HepG2 (cell line): ENCODE results near the gene ATXN7L3. TPM values are rescaled to one million over a fixed set of nuclear protein-coding genes. Genes with fewer than 3 reads are reported as not detected.
A peak's percentile ranks its signal among the peaks of the same experiment; 100 is the strongest.

ENCODE experiments used
- AHDC1 ChIP-seq: sonication (generic); formaldehyde crosslinking; IDR thresholded peaks from 2 replicates; pipeline ENCODE4 v1.5.1; 2020; ENCODE audit warnings: mild to moderate bottlenecking, missing genetic modification reagents, borderline replicate concordance
- ATF7-NPFF ChIP-seq: sonication (generic); formaldehyde crosslinking; IDR thresholded peaks from 2 replicates; pipeline ENCODE4 v1.8.1; 2023; ENCODE audit warnings: mild to moderate bottlenecking, low read depth, missing genetic modification reagents, moderate library complexity
- MYPOP ChIP-seq: sonication (generic); formaldehyde crosslinking; IDR thresholded peaks from 2 replicates; pipeline ENCODE4 v1.8.1; 2023; ENCODE audit warnings: mild to moderate bottlenecking, moderate library complexity, missing genetic modification reagents
- PRDM15 ChIP-seq: sonication (generic); formaldehyde crosslinking; IDR thresholded peaks from 2 replicates; pipeline ENCODE4 v1.4.0; 2020; ENCODE audit warnings: missing genetic modification reagents
- ZFX ChIP-seq: sonication (generic); formaldehyde crosslinking; IDR thresholded peaks from 2 replicates; pipeline ENCODE4 v1.4.0; 2020; ENCODE audit warnings: mild to moderate bottlenecking, low read depth, missing genetic modification reagents, moderate library complexity
- ZHX2 ChIP-seq, 2 experiments: sonication (generic) in 1 of 2; formaldehyde crosslinking in 1 of 2; IDR thresholded peaks; 2 replicates each; pipeline versions ENCODE4 v1.6.1 to v1.9.0; 2014 to 2022; ENCODE audit warnings: antibody characterized with exemption in 1 of 2, borderline replicate concordance in 1 of 2, inconsistent platforms in 1 of 2, low read depth in 1 of 2, missing genetic modification reagents in 1 of 2
- ZNF253 ChIP-seq: sonication (generic); formaldehyde crosslinking; IDR thresholded peaks from 2 replicates; pipeline ENCODE4 v1.8.0; 2022; ENCODE audit warnings: mild to moderate bottlenecking, missing genetic modification reagents, borderline replicate concordance
- ZNF639 ChIP-seq: conservative IDR thresholded peaks from 2 replicates; pipeline ENCODE4 v1.6.1; 2018; ENCODE audit warnings: missing genetic modification reagents
- polyA plus RNA-seq, 8 experiments: library from polyadenylated mRNA; depleted of rRNA in 3 of 8; stranded (reverse) in 7 of 8; unstranded in 1 of 8; fragments of >200 nt; fragmentation: Illumina TruSeq in 4 of 8; extraction: Trizol in 4 of 8; gene quantifications; 2 replicates each; pipeline versions ENCODE4 v1.2.1 to v1.2.3, GENCODE V29; 2011 to 2016; ENCODE audit warnings: low read depth in 4 of 8, missing spikeins in 1 of 8, mixed read lengths in 1 of 8; ENCODE audit not compliant: insufficient read depth in 1 of 8
- total RNA-seq, 5 experiments: library from RNA; depleted of rRNA; stranded (reverse); fragments of >200 nt; fragmentation: Illumina TruSeq; extraction: Trizol; gene quantifications; 2 replicates each; pipeline ENCODE4 v1.2.3, GENCODE V29; 2016; ENCODE audit warnings: low read depth in 1 of 5

The ATXN7L3 gene
- total and polyA plus RNA-seq, 2 of the 13 experiments (the other 11 are each of a cell fraction or from before 2014, with no cell fraction given) = 44.5 to 59.1 TPM

- TF ChIP-seq ZFX = 0 out of 2 replicates have a peak, but pooled peaks have one; percentile 20
- peak; percentile 76; the same call in 1 of the 2 replicates for TF ChIP-seq ATF7-NPFF
- TF ChIP-seq PRDM15 (CRISPR knock-in tag) = peak; percentile 77
- TF ChIP-seq ZHX2 (IDR thresholded peaks at IDR 0.05; ENCODE audit: low read depth) = no peak
- TF ChIP-seq ZHX2 (CRISPR knock-in tag; IDR thresholded peaks at IDR 0.05; ENCODE audit: borderline replicate concordance) = no peak
- no peak for TF ChIP-seq ZNF253
- TF ChIP-seq MYPOP (CRISPR knock-in tag) = peak; percentile 80; the same call in 1 of the 2 replicates
- TF ChIP-seq AHDC1 (CRISPR knock-in tag) = no peak
- no peak for TF ChIP-seq ZNF639 (CRISPR knock-in tag)
Observed at GRCh38 chr17:44221084-44221861, 21.6 kb upstream of the ATXN7L3 start (continued).
